ENCODE data around the gene STK32B.
"Not testable (repeated sequence)": the region's sequence is repeated elsewhere in the genome, so short reads cannot be mapped to it uniquely, and the experiment has no call there.

The STK32B gene

DNA sequence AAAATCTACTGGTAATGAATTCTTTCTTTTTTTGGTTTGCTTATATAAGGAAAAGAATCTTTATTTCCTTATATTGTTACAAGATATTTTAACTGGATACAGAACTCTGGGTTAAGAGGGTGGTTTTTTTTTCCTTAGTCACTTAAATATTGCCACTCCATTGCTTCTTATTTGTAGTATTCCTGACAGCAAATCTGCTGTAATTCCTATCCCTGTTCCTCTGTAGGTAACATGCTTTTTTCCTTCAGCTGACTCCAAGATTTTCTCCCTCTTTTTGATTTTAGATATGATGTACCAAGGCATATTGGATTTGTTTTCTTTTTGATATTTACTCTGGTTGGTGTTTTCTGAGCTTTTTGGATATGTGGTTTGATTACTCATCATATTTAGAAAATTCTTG lies 378.5 kb downstream of the STK32B start:
- DNase-seq (ENCODE audit: low read depth in 1 of 2, low spot score in 1 of 2) = no peak

DNA sequence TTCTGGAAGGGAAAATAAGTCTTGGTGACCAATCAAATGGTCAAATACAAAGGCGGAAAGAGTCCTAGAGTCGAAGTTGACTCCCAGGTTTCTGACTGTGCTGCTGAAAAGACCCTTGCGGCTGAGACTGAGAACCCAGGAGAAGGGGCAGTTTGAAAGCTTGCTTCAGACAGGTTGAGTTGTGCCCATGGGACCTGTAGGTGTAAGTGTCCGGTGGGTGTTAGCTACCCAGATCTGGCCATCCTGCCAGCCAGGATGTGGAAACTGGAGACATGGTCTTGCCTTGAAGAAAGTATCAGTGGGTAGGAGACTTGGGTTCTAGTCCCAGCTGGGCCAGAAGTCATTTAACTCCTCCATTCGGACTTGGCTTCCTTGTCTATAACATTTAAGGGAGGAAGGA lies 381.9 kb downstream of the STK32B start:
- no peak for DNase-seq (ENCODE audit: low read depth in 1 of 2, low spot score in 1 of 2)

DNA sequence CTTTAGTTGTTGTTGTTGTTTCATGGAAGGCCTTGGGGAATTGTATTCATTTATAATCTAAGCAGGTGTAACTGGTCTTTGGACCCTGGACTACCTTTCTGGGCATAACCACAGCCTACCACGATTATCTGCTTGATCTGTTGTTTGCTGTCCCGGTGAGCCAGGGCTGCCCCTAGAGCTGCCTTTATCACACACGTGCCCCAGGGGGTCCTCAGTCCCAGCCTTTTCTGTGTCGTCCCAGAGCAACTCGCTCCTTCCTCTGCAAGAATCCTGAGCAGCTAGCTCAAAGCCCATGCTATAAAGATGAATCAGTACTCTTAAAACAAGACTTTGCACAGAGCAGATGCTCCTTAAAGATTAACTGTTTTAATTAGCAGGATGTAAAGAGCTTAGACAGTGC lies 383.9 kb downstream of the STK32B start:
- no peak for DNase-seq (ENCODE audit: low read depth in 1 of 2, low spot score in 1 of 2)

DNA sequence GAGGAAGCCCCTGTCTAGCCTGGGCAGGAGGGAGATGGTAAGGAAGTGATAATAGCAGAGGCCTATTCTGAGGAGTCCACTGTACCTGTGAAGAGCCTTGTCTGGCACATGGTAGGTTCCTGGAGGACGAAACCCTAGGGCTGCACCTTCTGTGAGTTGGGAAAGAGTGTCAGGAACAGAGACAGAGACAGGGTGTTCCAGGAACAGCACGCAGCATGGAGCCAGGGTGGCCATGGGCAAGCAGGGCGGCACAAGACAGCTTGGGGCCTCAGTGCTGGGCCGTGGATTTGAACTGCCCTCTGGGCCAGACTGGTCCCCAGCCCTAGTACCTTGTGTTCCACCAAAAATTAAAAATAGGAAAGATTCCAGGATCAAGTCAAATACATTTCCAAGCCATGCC lies 384.5 kb downstream of the STK32B start:
- DNase-seq (ENCODE audit: low read depth in 1 of 2, low spot score in 1 of 2) = no peak

DNA sequence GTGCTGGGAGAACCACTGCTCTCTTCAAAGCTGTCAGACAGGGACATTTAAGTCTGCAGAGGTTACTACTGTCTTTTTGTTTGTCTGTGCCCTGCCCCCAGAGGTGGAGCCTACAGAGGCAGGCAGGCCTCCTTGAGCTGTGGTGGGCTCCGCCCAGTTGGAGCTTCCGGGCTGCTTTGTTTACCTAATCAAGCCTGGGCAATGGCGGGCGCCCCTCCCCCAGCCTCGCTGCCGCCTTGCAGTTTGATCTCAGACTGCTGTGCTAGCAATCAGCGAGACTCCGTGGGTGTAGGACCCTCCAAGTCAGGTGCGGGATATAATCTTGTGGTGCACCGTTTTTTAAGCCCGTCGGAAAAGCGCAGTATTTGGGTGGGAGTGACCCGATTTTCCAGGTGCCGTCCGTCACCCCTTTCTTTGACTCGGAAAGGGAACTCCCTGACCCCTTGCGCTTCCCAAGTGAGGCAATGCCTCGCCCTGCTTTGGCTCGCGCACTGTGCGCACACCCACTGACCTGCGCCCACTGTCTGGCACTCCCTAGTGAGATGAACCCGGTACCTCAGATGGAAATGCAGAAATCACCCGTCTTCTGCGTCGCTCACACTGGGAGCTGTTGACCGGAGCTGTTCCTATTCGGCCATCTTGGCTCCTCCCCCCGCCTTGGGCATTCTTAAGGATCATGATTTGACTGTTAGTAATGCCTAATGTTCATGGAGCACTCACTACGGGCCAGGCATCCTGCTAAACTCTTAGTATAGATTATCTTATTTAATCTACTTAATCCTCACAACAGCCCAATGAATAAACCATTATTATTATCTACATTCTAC lies 392.9 kb downstream of the STK32B start:
- not testable (repeated sequence) for DNase-seq (ENCODE audit: low read depth in 1 of 2, low spot score in 1 of 2)

DNA sequence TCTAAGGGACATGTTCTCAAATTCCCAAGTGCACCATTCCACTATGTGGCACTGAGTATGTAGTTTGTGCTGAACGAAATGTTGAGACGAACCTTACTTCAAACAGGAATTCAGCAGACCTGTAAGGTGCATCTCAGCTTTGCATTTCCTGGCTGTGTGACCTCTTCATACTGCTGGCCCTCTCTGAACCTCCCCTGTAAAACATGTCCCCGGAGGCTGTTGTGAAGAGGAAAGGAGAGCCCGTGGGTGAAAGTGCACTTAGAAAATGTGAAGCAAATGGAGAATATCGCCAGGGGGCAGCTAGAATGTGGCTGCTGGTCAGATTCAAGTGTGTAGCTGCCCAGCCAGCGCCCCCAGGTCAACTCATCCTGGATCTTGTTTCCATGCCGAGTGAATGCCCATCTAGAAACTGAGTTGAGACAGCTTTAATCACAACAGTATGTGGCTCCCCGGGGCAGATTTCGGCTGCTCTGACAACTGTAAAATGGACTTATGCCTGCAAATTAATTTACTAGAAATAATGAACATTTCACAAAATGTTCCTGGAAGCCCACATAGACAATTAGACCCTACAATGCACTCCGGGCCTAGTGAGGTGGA lies 393.7 kb downstream of the STK32B start:
- DNase-seq (ENCODE audit: low read depth in 1 of 2, low spot score in 1 of 2) = no peak

DNA sequence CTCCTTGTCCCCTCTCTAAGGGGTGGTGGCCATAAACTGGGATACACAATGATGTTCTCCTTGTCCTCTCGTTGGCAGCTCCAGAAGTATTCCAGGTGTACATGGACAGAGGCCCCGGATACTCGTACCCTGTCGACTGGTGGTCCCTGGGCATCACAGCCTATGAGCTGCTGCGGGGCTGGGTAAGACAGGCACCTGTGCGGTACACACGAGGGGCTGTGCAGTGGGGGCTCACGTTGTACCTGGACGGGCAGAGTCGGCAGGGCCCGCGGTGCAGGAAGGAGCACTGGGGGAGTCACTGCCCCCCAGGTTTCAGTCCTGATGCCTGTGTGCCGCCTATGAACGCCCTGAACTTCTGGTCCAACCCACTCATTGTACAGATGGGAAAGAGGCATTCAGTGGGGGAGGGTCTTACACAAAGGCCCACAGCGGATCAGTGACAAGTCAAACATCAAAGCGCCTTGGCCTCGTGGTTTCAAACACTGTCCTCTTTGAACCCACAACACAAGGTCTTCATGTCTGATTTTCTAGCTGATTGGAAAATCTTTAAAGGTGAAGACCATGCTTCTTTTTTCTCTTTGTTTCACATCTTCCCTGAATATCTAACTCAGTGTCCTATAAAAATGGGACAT lies 395.4 kb downstream of the STK32B start:
- DNase-seq (ENCODE audit: low read depth in 1 of 2, low spot score in 1 of 2) = no peak

DNA sequence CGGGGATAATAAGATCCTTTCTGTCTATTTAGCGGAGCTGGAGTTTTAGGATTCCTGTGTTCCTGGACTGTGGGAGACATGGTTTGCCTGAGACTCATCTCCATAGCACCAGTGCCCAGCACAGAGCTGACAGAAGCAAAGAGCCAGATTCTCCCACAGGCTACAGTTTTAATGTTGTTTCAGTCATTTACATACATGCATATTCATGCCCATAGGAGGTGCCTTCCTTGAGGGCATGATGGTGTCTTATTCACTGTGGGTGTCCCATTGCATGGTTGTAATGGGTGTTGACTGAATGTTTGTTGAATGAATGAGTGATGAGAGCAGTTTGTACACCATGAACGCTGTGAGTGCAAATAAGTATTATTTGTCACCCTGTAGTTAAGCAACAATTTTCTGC lies 396.5 kb downstream of the STK32B start:
- DNase-seq (ENCODE audit: low read depth in 1 of 2, low spot score in 1 of 2) = no peak

DNA sequence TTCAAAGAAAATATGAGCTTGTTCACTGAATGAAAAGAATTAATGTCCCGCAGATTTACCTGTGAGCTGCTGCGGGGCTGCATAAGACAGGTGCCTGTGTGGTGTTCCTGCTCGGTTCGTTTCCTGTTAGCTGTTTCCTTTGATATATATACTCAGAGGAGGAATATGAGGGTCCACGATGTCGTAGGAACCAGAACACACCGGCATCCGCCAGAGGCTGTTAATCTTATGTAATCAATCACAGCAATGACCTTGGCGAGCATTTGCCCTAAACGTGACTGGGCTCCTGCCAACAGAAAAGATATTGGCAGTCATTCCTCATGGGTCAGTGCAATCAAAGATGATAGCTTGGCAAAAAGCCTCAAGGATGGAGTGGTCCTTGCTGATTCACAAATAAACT lies 396.9 kb downstream of the STK32B start:
- no peak for DNase-seq (ENCODE audit: low read depth in 1 of 2, low spot score in 1 of 2)

DNA sequence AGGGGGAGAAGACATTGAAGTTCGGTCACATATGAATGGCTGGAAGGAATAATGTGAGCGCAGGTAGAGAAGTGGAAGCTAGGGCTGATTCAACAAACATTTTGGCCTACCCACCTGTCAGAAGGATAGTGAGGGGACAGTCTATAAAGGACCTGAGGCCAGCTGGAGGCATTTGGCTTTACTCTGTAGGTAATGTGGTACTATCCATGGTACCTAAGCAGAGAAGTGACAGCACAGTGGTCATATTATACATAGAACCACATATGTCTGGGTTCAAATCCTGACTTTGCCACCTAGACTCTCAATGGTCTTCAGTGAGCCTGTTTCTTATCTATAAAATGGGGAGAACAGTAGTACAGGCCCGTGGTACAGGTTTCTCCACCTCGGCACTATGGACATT lies 400.0 kb downstream of the STK32B start:
- DNase-seq (ENCODE audit: low read depth in 1 of 2, low spot score in 1 of 2) = no peak

DNA sequence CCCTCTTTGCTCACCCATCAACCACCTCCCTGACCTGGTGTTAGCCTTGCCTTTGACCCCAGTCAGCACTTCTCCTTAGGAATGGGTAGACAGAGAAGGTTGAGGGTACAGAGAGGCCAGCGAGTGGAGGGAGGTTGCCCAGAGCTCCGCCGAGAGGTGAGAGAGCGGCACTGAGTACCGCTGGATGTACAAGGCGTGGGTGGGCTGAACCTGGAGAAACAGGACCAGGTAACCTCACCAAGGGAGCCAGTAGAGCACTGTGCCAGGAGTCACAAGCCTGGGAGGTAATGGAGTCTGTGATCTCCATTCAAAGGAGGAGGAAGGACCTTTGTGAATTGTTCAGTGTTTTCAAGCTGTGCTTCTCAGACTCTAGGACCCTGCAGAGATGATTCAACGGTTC lies 400.9 kb downstream of the STK32B start:
- no peak for DNase-seq (ENCODE audit: low read depth in 1 of 2, low spot score in 1 of 2)

DNA sequence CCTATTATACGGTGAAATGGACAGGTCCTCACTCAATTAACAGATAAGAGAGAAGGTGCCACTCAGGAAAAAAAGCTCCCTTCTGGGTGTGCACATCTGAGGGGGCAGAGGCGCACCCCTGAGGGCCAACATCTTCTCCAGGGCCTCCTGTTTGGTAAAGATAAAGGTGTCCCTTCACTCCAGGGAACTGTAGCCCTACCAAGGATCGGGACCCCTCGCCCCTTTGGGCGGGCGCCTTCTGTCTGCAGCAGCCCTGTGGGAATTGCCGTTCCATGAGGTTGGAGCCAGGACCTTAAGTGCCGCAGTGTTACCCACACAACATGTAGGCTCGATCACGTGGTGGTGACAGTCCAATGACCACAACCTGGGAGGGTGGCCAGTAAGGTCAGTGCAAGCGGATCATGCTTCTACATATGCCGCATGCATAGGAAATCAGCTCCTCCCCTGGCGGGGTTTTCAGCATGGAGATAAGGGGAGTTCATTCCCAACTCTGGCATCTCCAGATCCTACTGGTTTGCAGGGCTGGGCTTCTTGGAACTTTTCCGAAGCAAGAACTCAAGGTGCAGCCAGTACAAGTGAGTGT lies 403.8 kb downstream of the STK32B start:
- DNase-seq (ENCODE audit: low read depth in 1 of 2, low spot score in 1 of 2) = no peak

DNA sequence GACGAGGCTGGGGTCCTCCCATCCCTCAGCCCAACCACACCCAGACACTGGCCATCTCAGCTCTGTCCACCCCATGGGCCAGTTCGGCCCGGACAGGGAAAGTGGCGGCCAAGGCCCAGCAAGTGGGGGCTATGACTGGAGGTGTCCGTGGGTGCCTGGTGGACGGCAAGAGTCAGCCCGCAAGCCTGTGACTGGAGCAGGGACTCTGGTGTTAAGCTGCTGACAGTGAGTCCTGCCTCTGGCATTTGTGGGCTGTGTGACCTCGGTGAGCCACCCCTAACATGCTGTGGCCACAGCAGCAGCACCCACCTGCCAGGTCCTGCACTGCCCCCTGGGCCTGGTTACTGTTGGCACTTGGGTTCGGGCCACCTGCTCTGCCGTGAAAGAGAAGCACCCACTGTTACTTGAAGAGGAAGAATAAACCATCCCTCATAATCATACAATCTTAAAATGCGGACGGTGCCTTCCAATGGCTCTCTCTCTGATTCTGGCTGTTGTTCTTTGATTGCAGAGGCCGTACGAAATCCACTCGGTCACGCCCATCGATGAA lies 405.1 kb downstream of the STK32B start:
- no peak for DNase-seq (ENCODE audit: low read depth in 1 of 2, low spot score in 1 of 2)

DNA sequence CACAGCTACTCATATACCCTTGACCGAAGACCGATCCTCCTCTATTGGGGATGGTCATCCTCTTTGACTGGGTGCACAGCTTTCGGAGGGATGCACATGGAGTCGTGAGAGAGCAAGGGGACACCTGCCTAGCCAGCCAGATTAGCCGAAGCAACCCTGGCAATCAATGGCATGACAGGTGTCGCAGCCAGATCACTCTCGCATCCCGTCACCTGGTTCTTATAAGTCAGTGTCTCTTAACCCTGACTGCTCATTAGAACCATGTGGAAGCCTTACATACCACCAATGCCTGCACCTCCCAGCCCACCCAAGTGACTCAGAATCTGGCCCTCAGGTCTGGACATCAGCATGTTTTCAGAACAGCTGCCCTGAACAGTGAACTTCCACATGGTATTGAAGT lies 407.4 kb downstream of the STK32B start:
- DNase-seq (ENCODE audit: low read depth in 1 of 2, low spot score in 1 of 2) = no peak

DNA sequence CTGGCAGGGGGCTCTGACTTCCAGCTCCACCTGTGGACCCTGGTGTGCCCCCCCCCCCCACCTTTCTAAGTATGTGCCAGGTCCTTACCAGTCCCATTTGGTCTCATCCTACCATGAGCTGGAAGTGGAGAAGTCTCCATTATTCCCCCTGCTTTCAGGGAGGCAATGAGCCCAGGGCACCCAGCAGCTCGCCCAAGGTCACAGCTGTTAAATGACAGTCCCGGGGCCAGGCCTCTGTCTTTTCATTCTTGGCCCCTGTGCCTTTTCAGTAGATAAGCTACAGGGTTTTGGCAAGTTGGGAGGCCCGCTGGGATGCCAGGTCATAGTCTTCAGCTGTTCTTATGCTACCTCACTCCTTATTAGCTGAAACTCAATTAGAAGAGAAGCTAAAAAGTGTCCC lies 408.0 kb downstream of the STK32B start:
- DNase-seq (ENCODE audit: low read depth in 1 of 2, low spot score in 1 of 2) = no peak

DNA sequence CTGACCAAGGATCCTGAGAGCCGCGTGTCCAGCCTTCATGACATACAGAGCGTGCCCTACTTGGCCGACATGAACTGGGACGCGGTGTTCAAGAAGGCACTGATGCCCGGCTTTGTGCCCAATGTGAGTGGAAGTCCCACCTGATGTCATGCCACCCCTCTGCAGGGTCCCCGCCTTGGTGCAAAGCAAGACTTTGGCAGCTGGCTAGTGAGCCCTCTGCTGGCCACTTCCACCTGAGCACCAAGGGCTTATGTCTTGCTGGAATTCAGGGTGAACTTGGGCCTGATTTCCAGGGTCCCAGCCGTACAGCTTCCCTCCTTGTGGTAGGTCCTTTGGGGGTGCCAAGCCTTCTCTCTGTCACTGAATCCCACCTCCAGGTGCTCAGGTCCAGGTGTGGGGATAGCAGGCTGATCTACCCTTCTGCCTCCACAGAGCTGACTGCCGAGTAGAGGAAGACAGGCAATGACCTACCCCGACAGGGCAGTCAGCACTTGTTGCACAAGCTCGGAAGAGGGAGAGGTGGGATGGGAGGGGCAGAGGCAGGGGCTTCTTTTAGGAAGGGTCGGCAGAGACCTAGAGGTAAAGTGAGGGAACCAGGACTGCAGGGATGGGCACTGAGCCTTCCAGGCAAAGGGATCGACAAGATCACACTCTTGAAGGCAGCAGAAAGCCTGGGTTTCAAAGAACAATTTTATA lies 409.0 kb downstream of the STK32B start:
- no peak for DNase-seq (ENCODE audit: low read depth in 1 of 2, low spot score in 1 of 2)

DNA sequence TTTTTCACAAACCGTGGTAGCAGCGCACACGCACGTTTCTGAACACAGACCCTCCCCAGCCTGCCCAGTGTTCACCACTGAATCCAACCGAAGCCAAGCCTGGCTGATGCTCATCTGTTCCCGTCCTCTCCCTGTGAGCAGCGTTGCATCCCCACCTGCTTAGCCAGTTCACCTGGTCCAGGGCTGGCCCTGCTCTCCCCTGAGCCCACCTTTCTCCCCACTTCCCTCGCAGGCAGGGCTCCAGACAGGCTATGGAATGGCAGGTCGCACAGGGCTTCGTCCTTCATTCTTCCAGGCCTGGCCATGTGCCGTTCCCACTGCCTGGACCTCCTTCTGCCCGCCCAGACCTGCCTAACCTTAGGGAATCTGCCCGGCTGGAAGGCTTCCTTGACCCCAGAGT lies 410.2 kb downstream of the STK32B start:
- no peak for DNase-seq (ENCODE audit: low read depth in 1 of 2, low spot score in 1 of 2)

DNA sequence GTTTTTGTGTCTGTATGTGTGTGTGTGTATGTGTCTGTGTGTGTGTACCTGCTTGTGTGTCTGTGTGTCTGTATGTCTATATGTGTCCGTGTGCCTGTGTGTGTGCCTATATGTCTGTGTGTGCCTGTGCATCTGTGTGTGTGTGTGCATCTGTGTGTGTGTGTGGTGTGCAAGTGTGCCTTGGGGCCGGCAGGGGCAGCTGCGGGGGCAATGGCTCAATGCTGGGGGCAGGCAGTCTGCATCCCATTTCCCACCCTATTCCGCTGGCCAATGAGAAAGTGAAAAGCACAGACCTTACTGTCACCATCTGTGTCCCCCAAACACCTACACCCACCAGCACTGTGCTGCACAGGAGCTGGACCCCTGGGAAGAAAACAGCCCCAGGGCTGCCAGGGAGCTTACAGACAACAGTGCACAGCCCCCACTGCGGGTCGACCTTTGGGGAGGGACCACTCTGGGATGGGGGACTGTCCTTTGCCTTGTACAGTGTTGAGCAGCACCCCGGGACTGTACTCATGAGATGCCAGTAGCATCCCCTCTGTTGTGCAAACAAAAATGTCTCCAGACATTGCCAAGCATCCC lies 411.1 kb downstream of the STK32B start:
- no peak for DNase-seq (ENCODE audit: low read depth in 1 of 2, low spot score in 1 of 2)

DNA sequence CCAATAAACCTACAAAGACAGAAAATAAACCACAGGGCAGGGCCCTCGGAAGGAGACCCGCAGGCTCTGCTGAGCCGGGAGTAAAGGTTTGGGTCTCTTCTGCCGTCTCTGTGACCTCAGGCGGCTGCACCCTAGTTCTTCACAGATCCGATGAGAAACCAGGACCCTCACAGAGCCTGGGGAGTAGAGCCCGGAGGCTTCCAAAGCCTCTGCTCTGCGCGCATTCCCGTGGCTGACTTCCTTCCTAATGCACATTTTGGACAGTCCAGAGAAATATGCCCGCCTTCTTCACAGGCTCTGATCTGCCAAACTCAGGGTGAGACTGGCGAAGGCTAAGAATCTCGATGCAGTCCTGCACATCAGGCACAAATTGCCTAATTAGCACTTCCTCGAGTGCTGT lies 411.6 kb downstream of the STK32B start:
- no peak for DNase-seq (ENCODE audit: low read depth in 1 of 2, low spot score in 1 of 2)

DNA sequence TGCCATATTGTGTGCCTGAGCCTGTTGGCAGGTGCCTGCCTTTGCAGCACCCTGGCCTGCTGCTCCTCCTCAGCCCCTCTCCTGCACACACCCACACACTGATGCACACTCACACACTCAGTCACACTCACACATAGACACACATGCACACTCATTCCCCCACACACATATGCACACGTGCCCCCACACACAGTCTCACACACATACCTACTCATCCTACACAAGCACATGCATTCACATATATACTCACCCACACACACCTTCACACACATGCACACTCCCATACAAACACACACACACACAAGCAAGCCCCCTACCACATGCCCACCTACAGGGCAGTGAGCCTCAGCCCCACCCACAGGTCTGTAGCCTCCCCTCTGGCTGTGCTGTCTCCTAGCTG lies 412.1 kb downstream of the STK32B start:
- DNase-seq (ENCODE audit: low read depth in 1 of 2, low spot score in 1 of 2) = no peak

Data from activated T-helper 1 cell treated with anti-CD3 and anti-CD28 coated beads, Interleukin-2, amount 50 U/mL, for 16 hours (primary cell).